ENCODE results near the gene ETV3. TPM values are rescaled to one million over a fixed set of nuclear protein-coding genes. Genes with fewer than 3 reads are reported as not detected.
"Not testable (repeated sequence)": the region's sequence is repeated elsewhere in the genome, so short reads cannot be mapped to it uniquely, and the experiment has no call there.

The ETV3 gene
- 10.9 and 17.0 TPM in 2 replicates for total RNA-seq (ENCODE audit: low replicate concordance)

GRCh38 chr1:157138220-157139051 lies at the start of gene ETV3:
TSS of gene ETV3 (minus strand) at chr1:157138395. CDS start at chr1:157136352, 2,043 bp downstream.
- TF ChIP-seq CTCF (IDR thresholded peaks at IDR 0.05; ENCODE audit: insufficient read depth, low read length), result no peak
- peak within 1 kb of the TSS; percentile 84 for H3K4me3 ChIP-seq (ENCODE audit: low read depth, low read length)
- DNase-seq (ENCODE audit: low read depth), result peak; percentile 87

GRCh38 chr1:157186281-157186992 lies 48.2 kb upstream of the ETV3 start:
- H3K4me3 ChIP-seq (ENCODE audit: low read depth, low read length), result no peak overlapping the region
- TF ChIP-seq CTCF (IDR thresholded peaks at IDR 0.05; ENCODE audit: insufficient read depth, low read length), result no peak
- DNase-seq (ENCODE audit: low read depth), result no peak

- no peak for TF ChIP-seq CTCF (IDR thresholded peaks at IDR 0.05; ENCODE audit: insufficient read depth, low read length)
- no peak for DNase-seq (ENCODE audit: low read depth)
- H3K4me3 ChIP-seq (ENCODE audit: low read depth, low read length), result no peak overlapping the region
Observed at GRCh38 chr1:157183870-157184269, 45.7 kb upstream of the ETV3 start.

- not testable (repeated sequence) for DNase-seq (ENCODE audit: low read depth)
Observed at GRCh38 chr1:157182371-157182770, 44.2 kb upstream of the ETV3 start.

GRCh38 chr1:157181790-157182189 lies 43.6 kb upstream of the ETV3 start:
- H3K4me3 ChIP-seq (ENCODE audit: low read depth, low read length), result no peak overlapping the region
- TF ChIP-seq CTCF (IDR thresholded peaks at IDR 0.05; ENCODE audit: insufficient read depth, low read length), result no peak
- no peak for DNase-seq (ENCODE audit: low read depth)

More at GRCh38 chr1:157182371-157182770, 44.2 kb upstream of the ETV3 start:
- H3K4me3 ChIP-seq (ENCODE audit: low read depth, low read length), result not testable (repeated sequence)

- TF ChIP-seq CTCF (IDR thresholded peaks at IDR 0.05; ENCODE audit: insufficient read depth, low read length), result no peak
- no peak for DNase-seq (ENCODE audit: low read depth)
- H3K4me3 ChIP-seq (ENCODE audit: low read depth, low read length), result no peak overlapping the region
Observed at GRCh38 chr1:157181258-157181657, 43.1 kb upstream of the ETV3 start.

- no peak for DNase-seq (ENCODE audit: low read depth)
- H3K4me3 ChIP-seq (ENCODE audit: low read depth, low read length), result no peak overlapping the region
- TF ChIP-seq CTCF (IDR thresholded peaks at IDR 0.05; ENCODE audit: insufficient read depth, low read length), result no peak
Observed at GRCh38 chr1:157178490-157178889, 40.3 kb upstream of the ETV3 start.
